HCT116 (cell line): ENCODE results near the gene RBM15B. TPM values are rescaled to one million over a fixed set of nuclear protein-coding genes. Genes with fewer than 3 reads are reported as not detected.

ENCODE experiments used
- ATAC-seq: fragments of 200-7000 bp; cut with Tn5 transposase; 2 replicates; pipeline ENCODE4 v1.9.1; 2020; ENCODE audit warnings: mild to moderate bottlenecking, moderate library complexity
- BruUV-seq: library from RNA; stranded (reverse); fragments of 400-500 nt; replicated peaks from 2 replicates; lab custom pipeline; 2021; lab: Mats Ljungman, UMichigan
- CTCF ChIA-PET: fragments of 300-600 bp; sonication (Branson Sonifier 250); formaldehyde crosslinking; loops from one replicate; lab custom pipeline; 2021; ENCODE audit warnings: antibody characterized with exemption; lab: Charles Lee
- POLR2A ChIA-PET: fragments of 300-600, 350-600 bp; sonication (Branson Sonifier 250); formaldehyde crosslinking; loops from one replicate; lab custom pipeline; 2021; ENCODE audit warnings: antibody characterized with exemption; lab: Charles Lee
- RAD21 ChIA-PET, 2 experiments: fragments of 300-600 bp; sonication (Branson Sonifier 250); formaldehyde crosslinking; loops; one replicate each; lab custom pipeline; 2023; ENCODE audit warnings: low total read pairs in 2 of 2; ENCODE audit not compliant: uncharacterized antibody in 2 of 2, unreplicated experiment in 2 of 2, low non-redundant PET in 1 of 2; lab: Charles Lee
- DNase-seq: peaks from one replicate; pipeline ENCODE4 v3.0.0-alpha.2; 2010; ENCODE audit warnings: low read depth, low spot score
- H2AFZ ChIP-seq: fragments of 200-600 bp; shearing (Covaris generic), sonication (generic); 2 replicates; pipeline ENCODE4 v1.6.1; 2017; ENCODE audit warnings: low read depth, mixed run types, mixed read lengths, antibody characterized with exemption, low read length; ENCODE audit not compliant: poor library complexity, severe bottlenecking
- H3K27ac ChIP-seq: 2 replicates; pipeline ENCODE4 v1.5.1; 2012; ENCODE audit warnings: low read depth, low read length
- H3K27me3 ChIP-seq: fragments of 200-600 bp; sonication (generic); 2 replicates; pipeline ENCODE4 v1.6.1; 2016; ENCODE audit warnings: mixed run types, low read length, mixed read lengths; ENCODE audit not compliant: insufficient read depth
- H3K36me3 ChIP-seq, 2 experiments: fragments of 200-500 bp in 1 of 2; fragments of 200-600 bp in 1 of 2; sonication (Bioruptor generic) in 1 of 2; sonication (generic) in 1 of 2; 2 replicates each; pipeline versions ENCODE4 v1.5.1 to v1.6.1; 2014 to 2016; ENCODE audit warnings: low read length in 2 of 2, inconsistent platforms in 1 of 2, mixed read lengths in 1 of 2, mixed run types in 1 of 2; ENCODE audit not compliant: insufficient read depth in 2 of 2, control insufficient read depth in 1 of 2
- H3K4me1 ChIP-seq, 2 experiments: fragments of 200-600 bp in 1 of 2; sonication (generic) in 1 of 2; 2 replicates each; pipeline versions ENCODE4 v1.5.1 to v1.6.1; 2012 to 2017; ENCODE audit warnings: low read length in 2 of 2, inconsistent platforms in 1 of 2, mild to moderate bottlenecking in 1 of 2, mixed read lengths in 1 of 2, mixed run types in 1 of 2, moderate library complexity in 1 of 2; ENCODE audit not compliant: insufficient read depth in 2 of 2, control insufficient read depth in 1 of 2
- H3K4me2 ChIP-seq: fragments of 200-600 bp; sonication (generic); 2 replicates; pipeline ENCODE4 v1.6.1; 2017; ENCODE audit warnings: mixed run types, low read length, mixed read lengths
- H3K4me3 ChIP-seq, 2 experiments: fragments of 200-600 bp in 1 of 2; sonication (generic) in 1 of 2; replicated peaks in 1 of 2; 2 replicates each; pipeline ENCODE4 v1.5.1; 2011 to 2016; ENCODE audit warnings: low read length in 2 of 2, control low read depth in 1 of 2, low read depth in 1 of 2, mild to moderate bottlenecking in 1 of 2, mixed read lengths in 1 of 2, mixed run types in 1 of 2
- H3K79me2 ChIP-seq: fragments of 200-600 bp; sonication (generic); 2 replicates; pipeline ENCODE4 v1.6.1; 2017; ENCODE audit warnings: mild to moderate bottlenecking, mixed run types, low read length, moderate library complexity, mixed read lengths; ENCODE audit not compliant: insufficient read depth
- H3K9ac ChIP-seq: fragments of 200-600 bp; sonication (generic); 2 replicates; pipeline ENCODE4 v1.6.1; 2016; ENCODE audit warnings: low read length, mixed read lengths
- H3K9me2 ChIP-seq: fragments of 200-600 bp; sonication (generic), shearing (Covaris generic); 2 replicates; pipeline ENCODE4 v1.6.1; 2017; ENCODE audit warnings: mixed run types, mild to moderate bottlenecking, moderate library complexity; ENCODE audit not compliant: insufficient read depth
- H3K9me3 ChIP-seq, 2 experiments: fragments of 200-500 bp in 1 of 2; fragments of 200-600 bp in 1 of 2; sonication (Bioruptor generic) in 1 of 2; sonication (generic) in 1 of 2; 2 replicates each; pipeline ENCODE4 v1.6.1; 2014 to 2017; ENCODE audit warnings: low read length in 2 of 2, mixed read lengths in 2 of 2, inconsistent platforms in 1 of 2, low read depth in 1 of 2, mild to moderate bottlenecking in 1 of 2, mixed run types in 1 of 2, moderate library complexity in 1 of 2; ENCODE audit not compliant: control insufficient read depth in 1 of 2, insufficient read depth in 1 of 2
- H4K20me1 ChIP-seq: fragments of 200-600 bp; sonication (generic), shearing (Covaris generic); 2 replicates; pipeline ENCODE4 v1.6.1; 2017; ENCODE audit warnings: mixed run types, mild to moderate bottlenecking, moderate library complexity; ENCODE audit not compliant: insufficient read depth
- CEBPB ChIP-seq: IDR thresholded peaks from 2 replicates; pipeline ENCODE4 v1.6.1; 2012; ENCODE audit warnings: low read depth
- EGR1 ChIP-seq: IDR thresholded peaks from 2 replicates; pipeline ENCODE4 v1.6.1; 2012; ENCODE audit warnings: low read depth
- ELF1 ChIP-seq: IDR thresholded peaks from 2 replicates; pipeline ENCODE4 v1.6.1; 2012; ENCODE audit warnings: low read depth, borderline replicate concordance
- EZH2phosphoT487 ChIP-seq: fragments of 200-600 bp; IDR thresholded peaks from 2 replicates; pipeline ENCODE4 v1.6.1; 2018; ENCODE audit warnings: antibody characterized with exemption, borderline replicate concordance
- RAD21 ChIP-seq: IDR thresholded peaks from 2 replicates; pipeline ENCODE4 v1.6.1; 2012; ENCODE audit warnings: low read depth, mild to moderate bottlenecking
- REST ChIP-seq: IDR thresholded peaks from 2 replicates; pipeline ENCODE4 v1.6.1; 2012; ENCODE audit warnings: low read depth
- SIN3A ChIP-seq: IDR thresholded peaks from 2 replicates; pipeline ENCODE4 v1.6.1; 2012; ENCODE audit warnings: low read depth
- SRF ChIP-seq: IDR thresholded peaks from 2 replicates; pipeline ENCODE4 v1.6.1; 2012; ENCODE audit warnings: low read depth
- ZFX ChIP-seq: fragments of 450-650 bp; IDR thresholded peaks from 2 replicates; pipeline ENCODE4 v1.6.1; 2017
- ZNF274 ChIP-seq: fragments of 200-500 bp; sonication (Bioruptor generic); IDR thresholded peaks from 2 replicates; pipeline ENCODE4 v1.6.1; 2014; ENCODE audit warnings: mild to moderate bottlenecking, low read depth, low read length, inconsistent platforms
- intact Hi-C: fragments of 100-400 bp; cut with micrococcal nuclease; formaldehyde crosslinking; loops from 2 replicates; pipeline ENCODE4 v1.10.0; 2022
- total RNA-seq: library from RNA; stranded (reverse); gene quantifications from one replicate; pipeline ENCODE4 v1.2.1, GENCODE V29; 2021; ENCODE audit not compliant: unreplicated experiment

RBM15B gene
- total RNA-seq, 1 experiment from 2014 or later: 24.1 TPM

GRCh38 chr3:51397392-51397791 is 6.3 kb downstream of the RBM15B start (continued):
- TF ChIP-seq REST: no peak

- no peak overlapping the region for H3K4me2 ChIP-seq
- peaks cover 41 to 56% of the 10 kb centered on the region in 2 experiments for H3K36me3 ChIP-seq
- no peak overlapping the region for H3K9ac ChIP-seq
- no peak for DNase-seq
- no peak overlapping the region for H2AFZ ChIP-seq
- RAD21 ChIA-PET: no interaction called here
- CTCF ChIA-PET: interaction anchor here (1.4 kb wide), 1 partner anchor 9 kb away, joined by 3 read pairs; no protein-coding TSS in a partner anchor
- POLR2A ChIA-PET: no interaction called here
- intact Hi-C loops: no loop called here
- peaks cover 17% of the 10 kb centered on the region for H3K79me2 ChIP-seq
- H3K27me3 ChIP-seq: no peaks in the 10 kb centered on the region
- no peaks in the 10 kb centered on the region for H3K9me2 ChIP-seq
- TF ChIP-seq EZH2phosphoT487: no peak
- no peak for TF ChIP-seq ZFX
- no peak for TF ChIP-seq EGR1
- TF ChIP-seq SRF: no peak
- TF ChIP-seq SIN3A: no peak
- no peak for TF ChIP-seq CEBPB
- no peak for TF ChIP-seq RAD21
- no peak for TF ChIP-seq ELF1
- TF ChIP-seq ZNF274: no peak
- no peaks in the 10 kb centered on the region for H4K20me1 ChIP-seq
- H3K4me3 ChIP-seq: no peak overlapping the region
- no peaks in the 10 kb centered on the region for H3K4me1 ChIP-seq
- ATAC-seq: no peak
- BruUV-seq: no TSS peak
- H3K27ac ChIP-seq: no peak overlapping the region
- no peaks in the 10 kb centered on the region for H3K9me3 ChIP-seq
Observed at GRCh38 chr3:51398595-51399310, 7.7 kb downstream of the RBM15B start.
